HL-60 (cell line): ENCODE data around the gene SNRPB2.

Experiments
- DNase-seq, 2 experiments: peaks; one replicate each; pipeline ENCODE4 v3.0.0-alpha.2; 2010 to 2020; ENCODE audit warnings: low read depth in 1 of 2, low spot score in 1 of 2
- H3K27ac ChIP-seq: fragments of 250-450 bp; sonication (Bioruptor Pico); replicated peaks from 2 replicates; pipeline ENCODE4 v1.5.1; 2020; ENCODE audit warnings: mild to moderate bottlenecking, moderate library complexity
- H3K27me3 ChIP-seq: fragments of 250-450 bp; sonication (Bioruptor Pico); 2 replicates; pipeline ENCODE4 v1.5.1; 2021; ENCODE audit warnings: mild to moderate bottlenecking, moderate library complexity; ENCODE audit not compliant: insufficient read depth, poor library complexity, severe bottlenecking
- H3K4me3 ChIP-seq: replicated peaks from 2 replicates; pipeline ENCODE4 v1.5.1; 2011; ENCODE audit warnings: mild to moderate bottlenecking, control low read depth, low read length; ENCODE audit not compliant: insufficient read depth
- GABPA ChIP-seq: IDR thresholded peaks from 2 replicates; pipeline ENCODE4 v1.6.1; 2012; ENCODE audit warnings: low read depth
- POLR2AphosphoS5 ChIP-seq: IDR thresholded peaks from 2 replicates; pipeline ENCODE4 v1.6.1; 2012; ENCODE audit warnings: low read depth
- SPI1 ChIP-seq: IDR thresholded peaks from 2 replicates; pipeline ENCODE4 v1.6.1; 2012; ENCODE audit warnings: low read depth, mild to moderate bottlenecking, borderline replicate concordance
- TF ChIP-seq, protein P1 (sequence below): IDR thresholded peaks from one replicate; pipeline ENCODE4 v1.5.1; 2011; ENCODE audit warnings: low read length, control low read depth, inconsistent platforms; ENCODE audit not compliant: insufficient read depth
- TF ChIP-seq, protein P2 (sequence below): IDR thresholded peaks from 2 replicates; pipeline ENCODE4 v1.6.1; 2012; ENCODE audit warnings: low read depth; ENCODE audit not compliant: insufficient replicate concordance

Gene SNRPB2

DNA sequence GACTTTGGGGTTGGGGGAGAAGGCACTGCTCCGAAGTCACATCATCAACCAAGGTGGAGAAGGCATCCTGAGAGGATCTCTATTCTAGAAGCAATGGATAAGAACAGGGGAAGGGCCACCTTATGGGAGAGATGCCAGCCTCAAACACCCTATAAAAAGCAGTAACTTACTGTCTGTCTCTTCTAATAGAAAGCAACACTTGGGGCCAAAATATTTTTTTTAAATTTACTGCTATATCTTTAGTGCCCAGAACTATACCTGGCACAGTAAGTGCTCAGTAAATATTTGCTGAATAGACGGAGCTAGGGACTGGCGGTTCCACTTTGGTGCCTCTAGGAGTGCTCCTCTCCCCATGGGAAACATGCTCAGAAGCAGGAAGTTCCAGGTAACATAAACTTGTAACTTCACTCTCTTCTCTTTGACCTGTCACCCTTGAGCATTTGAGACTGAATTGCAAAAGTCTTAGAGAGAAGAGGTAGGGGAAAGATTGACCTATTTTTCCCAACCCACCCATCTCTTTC is 17.5 kb downstream of the SNRPB2 start:
- Histone ChIP-seq H3K4me3 (no peak overlapping the region), H3K27me3 (no peaks in the 10 kb centered on the region)
- no peak for DNase-seq

DNA sequence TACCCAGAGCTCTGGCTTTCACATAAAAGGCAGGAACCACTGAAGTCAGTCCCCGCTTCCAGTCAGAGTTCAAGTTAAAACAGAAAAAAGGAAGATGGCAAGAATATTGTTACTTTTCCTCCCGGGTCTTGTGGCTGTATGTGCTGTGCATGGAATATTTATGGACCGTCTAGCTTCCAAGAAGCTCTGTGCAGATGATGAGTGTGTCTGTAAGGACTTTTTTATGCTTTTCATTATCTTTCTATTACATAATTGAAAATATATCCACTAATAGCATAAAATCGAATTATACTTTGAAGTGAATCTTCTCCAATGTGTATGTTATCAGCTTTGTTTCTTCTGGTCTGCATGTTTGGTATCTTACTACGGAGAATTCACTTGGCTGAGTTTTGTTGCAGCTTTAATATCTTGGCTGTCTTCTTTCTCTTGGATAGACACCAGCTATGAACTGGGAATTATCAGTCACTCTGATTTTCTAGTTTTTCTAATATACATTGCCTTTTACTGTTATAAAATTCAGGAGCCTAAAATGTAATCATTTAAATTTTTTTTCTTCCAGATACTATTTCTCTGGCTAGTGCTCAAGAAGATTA is 18.6 kb downstream of the SNRPB2 start, which contains the start of gene OTOR:
Gene OTOR (plus strand): TSS at position 51 of the 593 bp plus-strand sequence. CDS start 44 bp downstream, at position 95.
- no peak for TF ChIP-seq GABPA
- no peak for TF ChIP-seq POLR2AphosphoS5
- TF ChIP-seq, protein P1, sequence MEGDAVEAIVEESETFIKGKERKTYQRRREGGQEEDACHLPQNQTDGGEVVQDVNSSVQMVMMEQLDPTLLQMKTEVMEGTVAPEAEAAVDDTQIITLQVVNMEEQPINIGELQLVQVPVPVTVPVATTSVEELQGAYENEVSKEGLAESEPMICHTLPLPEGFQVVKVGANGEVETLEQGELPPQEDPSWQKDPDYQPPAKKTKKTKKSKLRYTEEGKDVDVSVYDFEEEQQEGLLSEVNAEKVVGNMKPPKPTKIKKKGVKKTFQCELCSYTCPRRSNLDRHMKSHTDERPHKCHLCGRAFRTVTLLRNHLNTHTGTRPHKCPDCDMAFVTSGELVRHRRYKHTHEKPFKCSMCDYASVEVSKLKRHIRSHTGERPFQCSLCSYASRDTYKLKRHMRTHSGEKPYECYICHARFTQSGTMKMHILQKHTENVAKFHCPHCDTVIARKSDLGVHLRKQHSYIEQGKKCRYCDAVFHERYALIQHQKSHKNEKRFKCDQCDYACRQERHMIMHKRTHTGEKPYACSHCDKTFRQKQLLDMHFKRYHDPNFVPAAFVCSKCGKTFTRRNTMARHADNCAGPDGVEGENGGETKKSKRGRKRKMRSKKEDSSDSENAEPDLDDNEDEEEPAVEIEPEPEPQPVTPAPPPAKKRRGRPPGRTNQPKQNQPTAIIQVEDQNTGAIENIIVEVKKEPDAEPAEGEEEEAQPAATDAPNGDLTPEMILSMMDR = no peak
- TF ChIP-seq, protein P2, sequence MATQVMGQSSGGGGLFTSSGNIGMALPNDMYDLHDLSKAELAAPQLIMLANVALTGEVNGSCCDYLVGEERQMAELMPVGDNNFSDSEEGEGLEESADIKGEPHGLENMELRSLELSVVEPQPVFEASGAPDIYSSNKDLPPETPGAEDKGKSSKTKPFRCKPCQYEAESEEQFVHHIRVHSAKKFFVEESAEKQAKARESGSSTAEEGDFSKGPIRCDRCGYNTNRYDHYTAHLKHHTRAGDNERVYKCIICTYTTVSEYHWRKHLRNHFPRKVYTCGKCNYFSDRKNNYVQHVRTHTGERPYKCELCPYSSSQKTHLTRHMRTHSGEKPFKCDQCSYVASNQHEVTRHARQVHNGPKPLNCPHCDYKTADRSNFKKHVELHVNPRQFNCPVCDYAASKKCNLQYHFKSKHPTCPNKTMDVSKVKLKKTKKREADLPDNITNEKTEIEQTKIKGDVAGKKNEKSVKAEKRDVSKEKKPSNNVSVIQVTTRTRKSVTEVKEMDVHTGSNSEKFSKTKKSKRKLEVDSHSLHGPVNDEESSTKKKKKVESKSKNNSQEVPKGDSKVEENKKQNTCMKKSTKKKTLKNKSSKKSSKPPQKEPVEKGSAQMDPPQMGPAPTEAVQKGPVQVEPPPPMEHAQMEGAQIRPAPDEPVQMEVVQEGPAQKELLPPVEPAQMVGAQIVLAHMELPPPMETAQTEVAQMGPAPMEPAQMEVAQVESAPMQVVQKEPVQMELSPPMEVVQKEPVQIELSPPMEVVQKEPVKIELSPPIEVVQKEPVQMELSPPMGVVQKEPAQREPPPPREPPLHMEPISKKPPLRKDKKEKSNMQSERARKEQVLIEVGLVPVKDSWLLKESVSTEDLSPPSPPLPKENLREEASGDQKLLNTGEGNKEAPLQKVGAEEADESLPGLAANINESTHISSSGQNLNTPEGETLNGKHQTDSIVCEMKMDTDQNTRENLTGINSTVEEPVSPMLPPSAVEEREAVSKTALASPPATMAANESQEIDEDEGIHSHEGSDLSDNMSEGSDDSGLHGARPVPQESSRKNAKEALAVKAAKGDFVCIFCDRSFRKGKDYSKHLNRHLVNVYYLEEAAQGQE = no peak
- TF ChIP-seq SPI1 = no peak
- Histone ChIP-seq H3K27me3 (no peaks in the 10 kb centered on the region), H3K27ac (no peak within 1 kb of the TSS), H3K4me3 (no peak within 1 kb of the TSS)
- DNase-seq = no peak

More for the DNA sequence above, 17.5 kb downstream of the SNRPB2 start:
- no peak overlapping the region for H3K27ac ChIP-seq
- TF ChIP-seq, protein P1 = no peak
- no peak for TF ChIP-seq POLR2AphosphoS5
- TF ChIP-seq SPI1 = no peak
- TF ChIP-seq, protein P2 = no peak
- no peak for TF ChIP-seq GABPA

DNA sequence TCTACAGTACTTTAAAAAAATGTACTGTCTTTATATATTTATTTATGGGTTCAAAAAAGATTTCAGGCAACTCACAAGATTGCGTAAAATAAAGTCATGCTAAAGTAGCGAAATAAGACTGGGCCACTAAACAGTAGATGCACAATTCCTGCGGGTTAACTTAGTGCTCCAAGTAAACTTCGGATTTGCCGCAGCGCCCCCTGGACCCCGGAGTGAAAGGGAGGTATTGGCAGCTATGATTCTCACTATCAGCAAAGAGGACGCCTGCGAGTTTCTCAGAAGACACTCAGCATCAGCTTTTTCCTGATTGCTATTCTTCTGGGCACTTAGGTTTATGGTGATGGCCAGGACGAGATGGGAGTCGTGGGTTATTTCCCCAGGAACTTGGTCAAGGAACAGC is 19.7 kb downstream of the SNRPB2 start:
- DNase-seq = no peak
- Histone ChIP-seq H3K27ac (no peak overlapping the region), H3K27me3 (no peaks in the 10 kb centered on the region), H3K4me3 (no peak overlapping the region)
- TF ChIP-seq, protein P1 = no peak
- no peak for TF ChIP-seq SPI1
- no peak for TF ChIP-seq POLR2AphosphoS5
- TF ChIP-seq GABPA = no peak
- TF ChIP-seq, protein P2 = no peak
